ENCODE measurements around the gene RAMP1.

GRCh38 chr2:237934186-237934585 is 74.8 kb downstream of the RAMP1 start:
- no peak for TF ChIP-seq EZH2 (IDR thresholded peaks at IDR 0.05; ENCODE audit: borderline replicate concordance, insufficient read depth, low read depth, low read length, poor library complexity, severe bottlenecking)
- TF ChIP-seq, protein P1, sequence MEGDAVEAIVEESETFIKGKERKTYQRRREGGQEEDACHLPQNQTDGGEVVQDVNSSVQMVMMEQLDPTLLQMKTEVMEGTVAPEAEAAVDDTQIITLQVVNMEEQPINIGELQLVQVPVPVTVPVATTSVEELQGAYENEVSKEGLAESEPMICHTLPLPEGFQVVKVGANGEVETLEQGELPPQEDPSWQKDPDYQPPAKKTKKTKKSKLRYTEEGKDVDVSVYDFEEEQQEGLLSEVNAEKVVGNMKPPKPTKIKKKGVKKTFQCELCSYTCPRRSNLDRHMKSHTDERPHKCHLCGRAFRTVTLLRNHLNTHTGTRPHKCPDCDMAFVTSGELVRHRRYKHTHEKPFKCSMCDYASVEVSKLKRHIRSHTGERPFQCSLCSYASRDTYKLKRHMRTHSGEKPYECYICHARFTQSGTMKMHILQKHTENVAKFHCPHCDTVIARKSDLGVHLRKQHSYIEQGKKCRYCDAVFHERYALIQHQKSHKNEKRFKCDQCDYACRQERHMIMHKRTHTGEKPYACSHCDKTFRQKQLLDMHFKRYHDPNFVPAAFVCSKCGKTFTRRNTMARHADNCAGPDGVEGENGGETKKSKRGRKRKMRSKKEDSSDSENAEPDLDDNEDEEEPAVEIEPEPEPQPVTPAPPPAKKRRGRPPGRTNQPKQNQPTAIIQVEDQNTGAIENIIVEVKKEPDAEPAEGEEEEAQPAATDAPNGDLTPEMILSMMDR (IDR thresholded peaks at IDR 0.05): no peak

All from B cell (primary cell).